ENCODE data around the gene MAMLD1.

Gene MAMLD1

DNA sequence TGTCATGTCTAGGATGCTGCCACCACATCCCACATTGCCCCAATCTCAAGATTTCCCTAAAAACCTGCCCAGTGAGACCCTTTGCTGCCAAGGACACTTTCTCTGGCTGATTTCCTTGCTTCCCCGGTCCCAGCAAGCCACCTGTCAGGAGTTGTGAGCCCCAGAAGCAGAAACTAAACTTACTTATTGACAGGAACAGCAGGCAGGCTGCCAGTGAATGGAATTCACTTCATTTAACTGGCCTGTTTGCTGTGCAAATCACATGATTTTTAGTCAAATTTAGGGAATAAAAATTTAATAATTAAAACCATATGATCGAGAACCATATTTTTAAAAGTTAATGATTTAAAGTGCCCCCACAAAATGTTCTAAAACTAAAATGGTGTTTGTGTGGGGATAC, 48.5 kb downstream of the MAMLD1 start:
- TF ChIP-seq ZFX (IDR thresholded peaks at IDR 0.05) = no peak
- TF ChIP-seq, protein P1, sequence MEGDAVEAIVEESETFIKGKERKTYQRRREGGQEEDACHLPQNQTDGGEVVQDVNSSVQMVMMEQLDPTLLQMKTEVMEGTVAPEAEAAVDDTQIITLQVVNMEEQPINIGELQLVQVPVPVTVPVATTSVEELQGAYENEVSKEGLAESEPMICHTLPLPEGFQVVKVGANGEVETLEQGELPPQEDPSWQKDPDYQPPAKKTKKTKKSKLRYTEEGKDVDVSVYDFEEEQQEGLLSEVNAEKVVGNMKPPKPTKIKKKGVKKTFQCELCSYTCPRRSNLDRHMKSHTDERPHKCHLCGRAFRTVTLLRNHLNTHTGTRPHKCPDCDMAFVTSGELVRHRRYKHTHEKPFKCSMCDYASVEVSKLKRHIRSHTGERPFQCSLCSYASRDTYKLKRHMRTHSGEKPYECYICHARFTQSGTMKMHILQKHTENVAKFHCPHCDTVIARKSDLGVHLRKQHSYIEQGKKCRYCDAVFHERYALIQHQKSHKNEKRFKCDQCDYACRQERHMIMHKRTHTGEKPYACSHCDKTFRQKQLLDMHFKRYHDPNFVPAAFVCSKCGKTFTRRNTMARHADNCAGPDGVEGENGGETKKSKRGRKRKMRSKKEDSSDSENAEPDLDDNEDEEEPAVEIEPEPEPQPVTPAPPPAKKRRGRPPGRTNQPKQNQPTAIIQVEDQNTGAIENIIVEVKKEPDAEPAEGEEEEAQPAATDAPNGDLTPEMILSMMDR (conservative IDR thresholded peaks at IDR 0.05) = no peak
- no peak overlapping the region for H3K27ac ChIP-seq

- H3K27ac ChIP-seq = no peak overlapping the region
These were observed 51.1 kb downstream of the MAMLD1 start for GRCh38 chrX:150414228-150414627.

GRCh38 chrX:150416469-150416868, 53.4 kb downstream of the MAMLD1 start:
- TF ChIP-seq, protein P1 (conservative IDR thresholded peaks at IDR 0.05) = no peak
- no peak for TF ChIP-seq ZFX (IDR thresholded peaks at IDR 0.05)
- H3K27ac ChIP-seq = no peak overlapping the region

More at GRCh38 chrX:150414228-150414627, 51.1 kb downstream of the MAMLD1 start:
- TF ChIP-seq, protein P1 (conservative IDR thresholded peaks at IDR 0.05) = no peak
- TF ChIP-seq ZFX (IDR thresholded peaks at IDR 0.05) = no peak

GRCh38 chrX:150421816-150422215, 58.7 kb downstream of the MAMLD1 start:
- H3K27ac ChIP-seq = no peak overlapping the region
- TF ChIP-seq, protein P1 (conservative IDR thresholded peaks at IDR 0.05) = no peak
- TF ChIP-seq ZFX (IDR thresholded peaks at IDR 0.05) = no peak

DNA sequence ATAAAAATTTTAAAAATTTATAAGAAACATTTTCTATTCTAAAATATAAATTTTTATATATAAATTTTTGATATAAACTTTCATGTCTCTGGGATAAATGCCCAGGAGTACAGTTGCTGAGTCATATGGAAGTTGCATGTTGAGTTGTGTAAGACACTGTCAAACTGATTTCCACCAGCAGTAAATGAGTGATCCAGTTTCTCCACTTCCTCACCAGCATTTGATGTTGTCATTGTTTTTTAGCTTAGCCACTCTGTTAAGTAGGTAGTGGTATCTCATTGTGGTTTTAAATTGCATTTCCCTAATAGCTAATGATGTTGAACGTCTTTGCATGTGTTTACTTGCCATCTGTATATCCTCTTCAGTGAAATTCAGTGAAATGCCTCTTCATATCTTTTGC, 66.5 kb downstream of the MAMLD1 start:
- TF ChIP-seq, protein P1 (conservative IDR thresholded peaks at IDR 0.05) = no peak
- no peak overlapping the region for H3K27ac ChIP-seq

DNA sequence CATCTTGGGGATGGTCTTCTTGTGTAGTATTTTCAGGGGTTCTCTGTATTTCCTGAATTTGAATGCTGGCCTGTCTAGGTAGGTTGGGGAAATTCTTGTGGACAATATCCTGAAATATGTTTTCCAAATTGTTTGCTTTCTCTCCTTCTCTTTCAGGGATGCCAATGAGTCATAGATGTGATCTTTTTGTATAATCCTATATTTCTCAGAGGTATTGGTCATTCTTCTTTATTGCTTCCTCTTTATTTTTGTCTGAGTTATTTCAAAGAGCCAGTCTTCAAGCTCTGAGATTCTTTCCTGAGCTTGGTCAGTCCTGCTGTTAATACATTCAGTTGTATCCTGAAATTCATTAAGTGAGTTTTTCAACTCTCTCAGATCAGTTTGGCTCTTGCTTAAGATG, 73.1 kb downstream of the MAMLD1 start:
- H3K27ac ChIP-seq = no peak overlapping the region
- no peak for TF ChIP-seq ZFX (IDR thresholded peaks at IDR 0.05)
- TF ChIP-seq, protein P1 (conservative IDR thresholded peaks at IDR 0.05) = no peak

DNA sequence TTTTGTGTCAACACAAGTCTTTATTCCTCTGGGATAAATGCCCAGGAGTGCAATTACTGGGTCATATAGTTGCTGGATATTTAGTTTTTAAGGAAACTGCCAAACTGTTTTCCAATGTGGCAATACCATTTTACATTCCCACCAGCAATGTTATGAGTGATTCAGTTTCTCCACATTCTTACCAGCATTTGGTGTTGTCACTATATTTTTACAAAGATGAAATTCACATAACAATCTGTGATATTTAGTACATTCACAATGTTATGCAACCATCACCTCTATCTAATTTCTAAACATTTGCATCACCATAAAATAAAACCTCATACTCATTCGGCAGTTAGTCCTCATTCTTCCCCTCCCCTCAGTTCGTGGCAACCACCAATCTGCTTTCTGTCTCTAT, 75.0 kb downstream of the MAMLD1 start:
- H3K27ac ChIP-seq = no peak overlapping the region
- no peak for TF ChIP-seq ZFX (IDR thresholded peaks at IDR 0.05)
- TF ChIP-seq, protein P1 (conservative IDR thresholded peaks at IDR 0.05) = no peak
